Activated T-cell treated with anti-CD3 and anti-CD28 coated beads, Interleukin-2, amount 50 U/mL, for 4 hours (primary cell): ENCODE results near the gene NECAB2. TPM values are rescaled to one million over a fixed set of nuclear protein-coding genes. Genes with fewer than 3 reads are reported as not detected.

Experiments
- ATAC-seq, 2 donors: fragments of 200-7000 bp; cut with Tn5 transposase; one replicate each; pipeline ENCODE4 v1.10.0; 2021
- DNase-seq: peaks from one replicate; pipeline ENCODE4 v3.0.0-alpha.2; 2020
- H3K27me3 Mint-ChIP-seq: one replicate; pipeline ENCODE4 v1.8.0; 2021; ENCODE audit warnings: low read depth, mixed read lengths
- H3K36me3 Mint-ChIP-seq: one replicate; pipeline ENCODE4 v1.8.0; 2022; ENCODE audit warnings: mixed read lengths; ENCODE audit not compliant: insufficient read depth
- H3K4me1 Mint-ChIP-seq: one replicate; pipeline ENCODE4 v1.8.0; 2021; ENCODE audit warnings: low read depth, mixed read lengths
- H3K4me3 Mint-ChIP-seq: one replicate; pipeline ENCODE4 v1.8.0; 2021; ENCODE audit warnings: mild to moderate bottlenecking, moderate library complexity, mixed read lengths
- H3K9me3 Mint-ChIP-seq: one replicate; pipeline ENCODE4 v1.8.0; 2021; ENCODE audit warnings: mixed read lengths
- total RNA-seq, 3 donors: library from RNA; stranded (reverse); gene quantifications; one replicate each; pipeline ENCODE4 v1.2.1, GENCODE V29; 2021

The NECAB2 gene
- total RNA-seq, 3 donors from 2014 or later: not detected

GRCh38 chr16:84038469-84038868, 70.4 kb downstream of the NECAB2 start:
- Mint-ChIP-seq H3K4me1 (no peaks in the 10 kb centered on the region), H3K4me3 (no peak overlapping the region), H3K36me3 (no peaks in the 10 kb centered on the region), H3K9me3 (no peaks in the 10 kb centered on the region), H3K27me3 (peaks cover 7% of the 10 kb centered on the region)
- DNase-seq (no peak), ATAC-seq (no peak)

- H3K9me3 Mint-ChIP-seq: no peaks in the 10 kb centered on the region
- H3K4me3 Mint-ChIP-seq: no peak overlapping the region
- DNase-seq (no peak), ATAC-seq (no peak)
- H3K4me1 Mint-ChIP-seq: peaks cover 3% of the 10 kb centered on the region
- H3K27me3 Mint-ChIP-seq: peaks cover 10% of the 10 kb centered on the region
- H3K36me3 Mint-ChIP-seq: no peaks in the 10 kb centered on the region
These were observed 71.7 kb downstream of the NECAB2 start for GRCh38 chr16:84039696-84040095.

GRCh38 chr16:84040226-84040822, 72.3 kb downstream of the NECAB2 start:
- Mint-ChIP-seq H3K9me3 (no peaks in the 10 kb centered on the region), H3K27me3 (peaks cover 10% of the 10 kb centered on the region), H3K4me1 (peaks cover 3% of the 10 kb centered on the region), H3K36me3 (no peaks in the 10 kb centered on the region), H3K4me3 (no peak overlapping the region)
- ATAC-seq (no peak), DNase-seq (no peak)

- H3K4me1 Mint-ChIP-seq: peaks cover 3% of the 10 kb centered on the region
- ATAC-seq: no peak
- H3K36me3 Mint-ChIP-seq: no peaks in the 10 kb centered on the region
- DNase-seq: no peak
- H3K4me3 Mint-ChIP-seq: no peak overlapping the region
- peaks cover 10% of the 10 kb centered on the region for H3K27me3 Mint-ChIP-seq
- no peaks in the 10 kb centered on the region for H3K9me3 Mint-ChIP-seq
These were observed 73.1 kb downstream of the NECAB2 start for GRCh38 chr16:84040823-84041820.

- no peaks in the 10 kb centered on the region for H3K9me3 Mint-ChIP-seq
- peaks cover 3% of the 10 kb centered on the region for H3K4me1 Mint-ChIP-seq
- H3K27me3 Mint-ChIP-seq: peaks cover 10% of the 10 kb centered on the region
- H3K4me3 Mint-ChIP-seq: no peak overlapping the region
- no peaks in the 10 kb centered on the region for H3K36me3 Mint-ChIP-seq
- ATAC-seq: no peak
- DNase-seq: no peak
These were observed 73.8 kb downstream of the NECAB2 start for GRCh38 chr16:84041881-84042280.

- ATAC-seq (no peak), DNase-seq (no peak)
- Mint-ChIP-seq H3K4me1 (peaks cover 3% of the 10 kb centered on the region), H3K4me3 (no peak within 1 kb of the TSS), H3K9me3 (no peaks in the 10 kb centered on the region), H3K27me3 (peaks cover 10% of the 10 kb centered on the region), H3K36me3 (peaks cover 2% of the 10 kb centered on the region)
These were observed 74.3 kb downstream of the NECAB2 start, which contains the start of gene SLC38A8 for GRCh38 chr16:84042308-84042878. TSS of gene SLC38A8 (minus strand) at chr16:84042795. CDS start at chr16:84042157, 638 bp downstream.

GRCh38 chr16:84042879-84043485, 74.9 kb downstream of the NECAB2 start:
- Mint-ChIP-seq H3K9me3 (no peaks in the 10 kb centered on the region), H3K36me3 (peaks cover 4% of the 10 kb centered on the region), H3K27me3 (peaks cover 10% of the 10 kb centered on the region), H3K4me1 (peaks cover 3% of the 10 kb centered on the region), H3K4me3 (no peak overlapping the region)
- DNase-seq (no peak), ATAC-seq (no peak)

- Mint-ChIP-seq H3K4me3 (no peak overlapping the region), H3K4me1 (peaks cover 3% of the 10 kb centered on the region), H3K9me3 (no peaks in the 10 kb centered on the region), H3K27me3 (peaks cover 10% of the 10 kb centered on the region), H3K36me3 (peaks cover 4% of the 10 kb centered on the region)
- ATAC-seq (peak in 1 of 2 donors; percentile 51), DNase-seq (no peak)
These were observed 75.6 kb downstream of the NECAB2 start for GRCh38 chr16:84043486-84044117.

- Mint-ChIP-seq H3K4me1 (peaks cover 3% of the 10 kb centered on the region), H3K36me3 (peaks cover 4% of the 10 kb centered on the region), H3K27me3 (peaks cover 10% of the 10 kb centered on the region), H3K9me3 (no peaks in the 10 kb centered on the region), H3K4me3 (no peak overlapping the region)
- DNase-seq: no peak
- no peak for ATAC-seq
These were observed 76.1 kb downstream of the NECAB2 start for GRCh38 chr16:84044118-84044488.

GRCh38 chr16:84045001-84045817, 77.2 kb downstream of the NECAB2 start:
- ATAC-seq: no peak
- Mint-ChIP-seq H3K27me3 (peaks cover 10% of the 10 kb centered on the region), H3K36me3 (peaks cover 4% of the 10 kb centered on the region), H3K4me1 (peaks cover 3% of the 10 kb centered on the region), H3K4me3 (no peak overlapping the region), H3K9me3 (no peaks in the 10 kb centered on the region)
- no peak for DNase-seq

GRCh38 chr16:84045818-84046470, 77.9 kb downstream of the NECAB2 start:
- H3K4me3 Mint-ChIP-seq: no peak overlapping the region
- H3K4me1 Mint-ChIP-seq: peaks cover 3% of the 10 kb centered on the region

GRCh38 chr16:84047206-84047605, 79.2 kb downstream of the NECAB2 start:
- peaks cover 5% of the 10 kb centered on the region for H3K36me3 Mint-ChIP-seq
- peaks cover 3% of the 10 kb centered on the region for H3K4me1 Mint-ChIP-seq
- ATAC-seq: no peak
- no peak overlapping the region for H3K4me3 Mint-ChIP-seq
- no peaks in the 10 kb centered on the region for H3K9me3 Mint-ChIP-seq
- DNase-seq: no peak
- H3K27me3 Mint-ChIP-seq: peaks cover 5% of the 10 kb centered on the region

More at GRCh38 chr16:84045818-84046470, 77.9 kb downstream of the NECAB2 start:
- no peak for DNase-seq
- no peaks in the 10 kb centered on the region for H3K9me3 Mint-ChIP-seq
- H3K27me3 Mint-ChIP-seq: peaks cover 5% of the 10 kb centered on the region
- H3K36me3 Mint-ChIP-seq: peaks cover 4% of the 10 kb centered on the region
- no peak for ATAC-seq

- no peak for DNase-seq
- Mint-ChIP-seq H3K4me3 (no peak overlapping the region), H3K4me1 (peaks cover 3% of the 10 kb centered on the region), H3K36me3 (peaks cover 9% of the 10 kb centered on the region), H3K9me3 (no peaks in the 10 kb centered on the region), H3K27me3 (peaks cover 5% of the 10 kb centered on the region)
- ATAC-seq: no peak
These were observed 79.6 kb downstream of the NECAB2 start for GRCh38 chr16:84047626-84048025.
